GM19099 (cell line): Measurements from ENCODE around the gene MRGPRX2.

Source experiments
- POLR2A ChIP-seq: IDR thresholded peaks from 3 replicates; pipeline ENCODE4 v1.6.1; 2011; ENCODE audit warnings: low read depth; ENCODE audit not compliant: insufficient read length; ENCODE audit errors: extremely low read depth

Gene MRGPRX2

GRCh38 chr11:19084661-19085315 is 24.3 kb upstream of the MRGPRX2 start:
- no peak for TF ChIP-seq POLR2A

DNA sequence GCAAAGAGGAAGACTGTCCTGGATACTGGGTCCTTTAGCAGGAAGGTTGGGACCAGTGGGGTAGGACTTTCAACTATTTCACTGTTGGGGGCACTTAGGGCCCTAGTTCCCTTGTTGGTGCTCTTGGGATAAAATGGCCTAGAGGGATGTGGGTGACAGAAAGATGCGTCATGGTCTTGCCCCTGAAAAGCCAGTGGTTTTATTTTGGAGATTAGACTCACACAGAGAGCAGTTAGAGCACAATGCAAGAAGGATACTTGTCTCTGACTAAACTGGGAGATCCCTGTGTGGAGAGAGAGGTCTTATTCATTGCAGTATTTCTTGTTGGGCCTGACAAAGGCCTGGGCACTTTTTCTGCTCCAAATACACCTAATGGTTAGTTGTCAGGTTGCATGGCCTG is 22.6 kb upstream of the MRGPRX2 start:
- no peak for TF ChIP-seq POLR2A

- TF ChIP-seq POLR2A, result no peak
Observed at GRCh38 chr11:19080579-19080993, 20.1 kb upstream of the MRGPRX2 start.

DNA sequence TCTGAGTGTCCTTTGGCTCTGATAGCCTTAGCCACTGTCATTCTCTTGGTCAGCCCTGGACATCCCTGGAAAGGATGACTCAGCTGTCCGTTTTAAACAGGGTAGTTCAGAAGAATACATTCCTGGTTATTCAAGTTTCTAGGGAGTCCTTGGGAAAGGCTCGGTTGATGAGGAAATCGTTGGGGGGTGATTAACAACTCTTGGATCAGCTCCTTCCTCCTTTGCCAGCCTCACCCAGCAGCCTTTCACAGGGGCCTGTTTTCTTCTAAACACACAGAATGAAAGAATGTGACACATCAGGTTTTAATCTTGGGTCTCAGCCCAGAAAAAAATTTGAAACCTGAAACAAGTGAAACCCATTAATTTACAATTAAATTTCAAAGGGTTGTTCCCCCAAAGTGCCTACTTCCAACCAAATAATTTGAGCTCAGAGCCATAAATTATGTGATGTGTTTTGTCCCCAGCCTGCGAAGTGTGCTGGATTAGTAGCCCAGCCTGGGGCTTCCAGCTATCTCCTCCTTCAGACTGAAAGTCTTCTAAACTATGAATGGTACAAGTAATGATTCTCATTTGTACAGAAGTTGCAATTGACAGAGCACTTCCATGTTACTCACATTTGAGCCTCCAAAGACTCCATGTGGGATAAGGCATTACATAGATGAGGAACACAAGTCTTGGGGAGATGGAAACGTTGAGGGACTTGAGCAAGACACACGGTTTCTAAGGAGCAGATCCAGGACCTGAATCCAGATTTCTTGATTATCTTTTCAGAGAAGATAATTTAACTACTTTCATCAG is 19.3 kb upstream of the MRGPRX2 start:
- no peak for TF ChIP-seq POLR2A

DNA sequence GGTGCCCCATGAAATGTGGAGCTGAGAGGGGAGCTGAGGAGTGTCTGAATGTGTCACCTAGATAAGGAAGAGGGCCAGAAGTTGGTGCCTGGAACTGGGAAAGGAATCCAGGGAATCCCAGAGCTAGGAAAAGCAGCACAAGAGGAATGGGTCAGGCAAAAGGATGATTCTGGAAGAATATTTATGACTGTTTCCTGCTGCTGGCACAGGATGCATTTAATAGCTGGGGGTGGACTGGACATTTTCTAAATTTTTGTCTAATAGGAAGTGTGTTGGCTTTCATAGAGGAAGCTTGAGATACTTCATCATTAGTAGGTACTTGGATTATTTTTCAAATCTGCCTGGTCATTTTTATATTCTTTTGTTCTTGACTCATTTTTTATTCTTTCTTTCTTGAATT is 17.4 kb upstream of the MRGPRX2 start:
- no peak for TF ChIP-seq POLR2A

- no peak for TF ChIP-seq POLR2A
Observed at GRCh38 chr11:19076744-19077589, 16.4 kb upstream of the MRGPRX2 start.

DNA sequence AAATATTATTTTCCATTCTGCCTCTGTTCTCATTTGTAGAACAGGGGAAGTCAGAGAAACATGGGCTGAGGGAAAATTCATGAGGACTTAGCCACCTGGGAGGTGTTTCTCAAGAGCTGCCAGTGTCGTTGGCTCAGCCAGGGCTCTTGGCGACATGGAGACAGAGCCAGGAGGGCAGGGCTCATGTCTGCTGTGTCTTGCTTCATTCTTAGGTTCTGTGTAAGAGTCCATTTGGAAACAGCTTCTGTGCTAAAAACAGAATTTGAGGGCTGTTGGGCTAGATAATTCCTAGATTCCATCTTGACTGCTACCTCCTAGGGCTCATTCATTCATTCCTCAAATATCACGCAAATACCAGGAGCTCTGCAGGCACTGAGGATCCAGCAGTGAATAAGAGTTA is 15.1 kb upstream of the MRGPRX2 start:
- TF ChIP-seq POLR2A, result no peak

GRCh38 chr11:19073454-19074415 is 13.2 kb upstream of the MRGPRX2 start:
- TF ChIP-seq POLR2A, result no peak

GRCh38 chr11:19072464-19072863 is 11.9 kb upstream of the MRGPRX2 start:
- TF ChIP-seq POLR2A, result no peak

- TF ChIP-seq POLR2A, result no peak
Observed at GRCh38 chr11:19071255-19071654, 10.7 kb upstream of the MRGPRX2 start.

DNA sequence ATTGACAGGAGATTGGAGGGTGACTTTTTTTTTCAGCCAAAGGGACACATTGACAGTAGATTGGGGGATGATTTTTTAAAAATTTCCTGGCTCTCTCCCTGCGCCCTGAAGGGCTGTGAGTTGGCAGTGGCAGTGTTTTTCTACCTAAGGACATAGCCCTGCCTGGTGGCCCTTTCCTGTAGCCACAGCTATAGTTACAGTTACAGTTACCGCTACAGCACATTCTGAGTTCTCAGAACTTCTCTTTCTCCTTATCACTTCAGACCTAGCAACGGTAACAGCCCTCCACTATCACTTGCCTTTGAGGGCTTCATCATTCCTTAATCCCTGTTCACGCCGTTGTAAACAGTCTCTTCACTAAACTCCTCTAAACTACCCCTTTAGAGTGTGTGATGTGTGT is 684 bp downstream of the MRGPRX2 start:
- no peak for TF ChIP-seq POLR2A

DNA sequence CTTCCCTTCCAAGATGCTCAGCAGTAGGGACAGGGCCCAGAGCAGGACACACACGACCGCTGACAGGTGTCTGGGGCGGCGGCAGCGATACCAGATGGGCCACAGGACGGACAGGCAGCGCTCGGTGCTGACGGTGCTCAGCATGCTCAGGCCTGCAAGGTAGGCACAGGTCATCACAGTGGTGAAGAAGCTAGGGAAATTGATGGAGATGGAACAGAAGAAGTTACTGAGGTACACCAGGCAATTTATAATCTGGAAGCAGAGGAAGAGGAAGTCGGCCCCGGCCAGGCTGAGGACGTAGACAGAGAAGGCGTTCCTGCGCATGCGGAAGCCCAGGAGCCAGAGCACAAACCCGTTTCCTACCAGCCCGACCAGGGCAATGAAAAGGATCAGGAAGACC is 4.6 kb downstream of the MRGPRX2 start:
- no peak for TF ChIP-seq POLR2A

GRCh38 chr11:19055016-19055415 is 5.5 kb downstream of the MRGPRX2 start:
- TF ChIP-seq POLR2A, result no peak

GRCh38 chr11:19053909-19054308 is 6.6 kb downstream of the MRGPRX2 start:
- TF ChIP-seq POLR2A, result no peak
